GM12878 (cell line): Measurements from ENCODE around the gene RPL3. TPM values are rescaled to one million over a fixed set of nuclear protein-coding genes. Genes with fewer than 3 reads are reported as not detected.

ENCODE experiments used
- ATAC-seq: fragments of 200-7000 bp; cut with Tn5 transposase; 3 replicates; pipeline ENCODE4 v1.9.1; 2020; ENCODE audit warnings: mild to moderate bottlenecking, moderate library complexity
- BruUV-seq: library from RNA; stranded (reverse); fragments of 400-500 nt; replicated peaks from 2 replicates; lab custom pipeline; 2021; lab: Mats Ljungman, UMichigan
- CTCF ChIA-PET: fragments of 300-600 bp; sonication (Branson Sonifier 250); formaldehyde crosslinking; extraction: SDS; loops from one replicate; lab custom pipeline; 2021; ENCODE audit warnings: inconsistent platforms; lab: Yijun Ruan, JAX
- POLR2A ChIA-PET: fragments of 350-600 bp; formaldehyde crosslinking; extraction: SDS; loops from one replicate; lab custom pipeline; 2021; ENCODE audit warnings: inconsistent platforms; lab: Charles Lee
- RAD21 ChIA-PET: fragments of 300-600 bp; sonication (Branson Sonifier 250); formaldehyde crosslinking; loops from one replicate; lab custom pipeline; 2023; ENCODE audit warnings: antibody characterized with exemption; ENCODE audit not compliant: unreplicated experiment; lab: Charles Lee
- SMC1A ChIA-PET: fragments of 300-600 bp; sonication (Branson Sonifier 250); formaldehyde crosslinking; loops from one replicate; lab custom pipeline; 2023; ENCODE audit not compliant: unreplicated experiment, uncharacterized antibody; lab: Charles Lee
- DNase-seq: peaks from one replicate; pipeline ENCODE4 v3.0.0-alpha.2; 2011; ENCODE audit warnings: low read depth, low spot score
- FAIRE-seq: peaks from 3 replicates; lab custom pipeline; 2011; peaks lifted over from hg19 to GRCh38; lab: Jason Lieb, UNC
- H2AFZ ChIP-seq: 2 replicates; pipeline ENCODE4 v1.6.0; 2011; ENCODE audit warnings: low read depth, low read length, control low read depth; ENCODE audit not compliant: control insufficient read depth
- H3K27ac ChIP-seq: 2 replicates; pipeline ENCODE4 v1.5.1; 2011; ENCODE audit warnings: control low read depth; ENCODE audit not compliant: control insufficient read depth, insufficient read depth
- H3K27me3 ChIP-seq, 2 experiments: replicated peaks in 1 of 2; 2 replicates each; pipeline versions ENCODE4 v1.6.0 to v1.6.1; 2011; ENCODE audit warnings: low read length in 1 of 2; ENCODE audit not compliant: control insufficient read depth in 2 of 2, insufficient read depth in 2 of 2
- H3K36me3 ChIP-seq, 2 experiments: 2 replicates each; pipeline ENCODE4 v1.5.1; 2011; ENCODE audit warnings: low read length in 1 of 2; ENCODE audit not compliant: control insufficient read depth in 2 of 2, insufficient read depth in 2 of 2
- H3K4me1 ChIP-seq: 2 replicates; pipeline ENCODE4 v1.6.1; 2011; ENCODE audit warnings: mild to moderate bottlenecking, low read length, moderate library complexity, mixed read lengths; ENCODE audit not compliant: control insufficient read depth, insufficient read depth
- H3K4me2 ChIP-seq: 2 replicates; pipeline ENCODE4 v1.6.0; 2011; ENCODE audit warnings: control low read depth; ENCODE audit not compliant: control insufficient read depth, insufficient read depth
- H3K4me3 ChIP-seq: fragments of 200-600 bp; sonication (generic); 2 replicates; pipeline ENCODE4 v1.5.1; 2016
- H3K79me2 ChIP-seq: 2 replicates; pipeline ENCODE4 v1.6.0; 2011; ENCODE audit warnings: low read length; ENCODE audit not compliant: control insufficient read depth, insufficient read depth
- H3K9ac ChIP-seq: 2 replicates; pipeline ENCODE4 v1.8.0; 2011; ENCODE audit warnings: low read length, control low read depth, mixed read lengths; ENCODE audit not compliant: control insufficient read depth, insufficient read depth
- H3K9me3 ChIP-seq: replicated peaks from 3 replicates; pipeline ENCODE4 v1.5.1; 2011; ENCODE audit warnings: mild to moderate bottlenecking, low read length; ENCODE audit not compliant: control insufficient read depth, insufficient read depth
- H4K20me1 ChIP-seq: 2 replicates; pipeline ENCODE4 v1.6.0; 2011; ENCODE audit not compliant: control insufficient read depth, insufficient read depth
- CREM ChIP-seq: IDR thresholded peaks from 2 replicates; pipeline ENCODE4 v1.6.1; 2014; ENCODE audit warnings: antibody characterized with exemption, low read depth
- EZH2 ChIP-seq: IDR thresholded peaks from 2 replicates; pipeline ENCODE4 v1.6.1; 2012; ENCODE audit warnings: low read depth, mild to moderate bottlenecking, control low read depth, inconsistent platforms, low read length, borderline replicate concordance; ENCODE audit not compliant: control insufficient read depth
- HDAC6 ChIP-seq: fragments of 200-600 bp; sonication (generic); IDR thresholded peaks from one replicate; pipeline ENCODE4 v1.8.0; 2017; ENCODE audit warnings: antibody characterized with exemption; ENCODE audit not compliant: unreplicated experiment
- JUNB ChIP-seq: IDR thresholded peaks from 2 replicates; pipeline ENCODE4 v1.6.1; 2016; ENCODE audit warnings: antibody characterized with exemption, mild to moderate bottlenecking
- MTA3 ChIP-seq: IDR thresholded peaks from 2 replicates; pipeline ENCODE4 v1.6.1; 2012; ENCODE audit warnings: low read length, inconsistent platforms, borderline replicate concordance
- PAX5 ChIP-seq: IDR thresholded peaks from 2 replicates; pipeline ENCODE4 v1.6.1; 2011; ENCODE audit warnings: low read depth, low read length, borderline replicate concordance
- RB1 ChIP-seq: fragments of 450-650 bp; formaldehyde crosslinking; IDR thresholded peaks from 2 replicates; pipeline ENCODE4 v1.6.1; 2017; ENCODE audit warnings: mild to moderate bottlenecking, borderline replicate concordance
- RCOR1 ChIP-seq: conservative IDR thresholded peaks from 2 replicates; pipeline ENCODE4 v1.6.1; 2012; ENCODE audit warnings: low read depth, low read length, improper control_type of control experiment
- RFX5 ChIP-seq: IDR thresholded peaks from 2 replicates; pipeline ENCODE4 v1.6.1; 2011; ENCODE audit warnings: low read depth, low read length, improper control_type of control experiment
- SMAD1 ChIP-seq: fragments of 450-650 bp; IDR thresholded peaks from 2 replicates; pipeline ENCODE4 v1.6.1; 2018; ENCODE audit warnings: mild to moderate bottlenecking, low read depth; ENCODE audit not compliant: partially characterized antibody
- SREBF2 ChIP-seq: IDR thresholded peaks from 2 replicates; pipeline ENCODE4 v1.6.1; 2012; ENCODE audit warnings: mild to moderate bottlenecking, low read length
- YBX1 ChIP-seq: fragments of 450-650 bp; IDR thresholded peaks from 2 replicates; pipeline ENCODE4 v1.6.1; 2016; ENCODE audit warnings: antibody characterized with exemption
- WGBS: methylation state at CpG from one replicate; pipeline ENCODE4 v1.1.6; 2016; ENCODE audit warnings: low lambda C conversion rate; ENCODE audit not compliant: insufficient replicate concordance, insufficient coverage; ENCODE audit errors: missing lambda C conversion rate; 5-methylcytosine and 5-hydroxymethylcytosine counted together
- in situ Hi-C: fragments of 300-500 bp; cut with MboI; formaldehyde crosslinking; loops from 9 replicates; pipeline ENCODE4 v1.14.3; 2018; ENCODE audit warnings: mixed read lengths
- intact Hi-C: fragments of 100-400 bp; cut with micrococcal nuclease; formaldehyde crosslinking; loops from one replicate; pipeline ENCODE4 v1.14.2; 2022; ENCODE audit not compliant: unreplicated experiment
- polyA plus RNA-seq, 11 experiments: library from polyadenylated mRNA; depleted of rRNA in 4 of 11; unstranded in 6 of 11; stranded (reverse) in 5 of 11; fragments of >200 nt; fragmentation: Nextera tagmentation in 4 of 11; fragmentation: Illumina TruSeq in 1 of 11; extraction: Ambion mirVana in 4 of 11; extraction: Trizol in 1 of 11; gene quantifications; 1 replicate in 1 of 11; 2 replicates in 10 of 11; pipeline versions ENCODE4 v1.2.1 to v1.2.3, GENCODE V29; 2011 to 2016; ENCODE audit warnings: inconsistent platforms in 2 of 11, missing spikeins in 2 of 11, low read depth in 1 of 11
- total RNA-seq, 4 experiments: library from RNA; depleted of rRNA in 3 of 4; stranded (reverse); fragments of >200 nt in 3 of 4; fragmentation: Illumina TruSeq in 1 of 4; extraction: Trizol in 1 of 4; gene quantifications; 2 replicates each; pipeline versions ENCODE4 v1.2.1 to v1.2.3, GENCODE V29; 2013 to 2021
- TF ChIP-seq, protein P1 (sequence below): IDR thresholded peaks from 2 replicates; pipeline ENCODE4 v1.6.1; 2011; ENCODE audit warnings: low read depth, low read length, improper control_type of control experiment, borderline replicate concordance
- TF ChIP-seq, protein P2 (sequence below): fragments of 450-650 bp; conservative IDR thresholded peaks from 2 replicates; pipeline ENCODE4 v1.6.1; 2017; ENCODE audit warnings: mild to moderate bottlenecking, moderate library complexity
- TF ChIP-seq, protein P3 (sequence below): IDR thresholded peaks from 2 replicates; pipeline ENCODE4 v1.6.1; 2012; ENCODE audit warnings: low read depth, low read length, improper control_type of control experiment
- TF ChIP-seq, protein P4 (sequence below): IDR thresholded peaks from 2 replicates; pipeline ENCODE4 v1.6.1; 2012; ENCODE audit warnings: low read depth, low read length, improper control_type of control experiment
- TF ChIP-seq, protein P5 (sequence below): IDR thresholded peaks from 2 replicates; pipeline ENCODE4 v1.6.1; 2012; ENCODE audit warnings: low read length, inconsistent platforms

The RPL3 gene
- total and polyA plus RNA-seq, 10 of the 15 experiments (the other 5 are each of a cell fraction or from before 2014, with no cell fraction given): 1,534 to 6,791 (median 3,992) TPM

DNA sequence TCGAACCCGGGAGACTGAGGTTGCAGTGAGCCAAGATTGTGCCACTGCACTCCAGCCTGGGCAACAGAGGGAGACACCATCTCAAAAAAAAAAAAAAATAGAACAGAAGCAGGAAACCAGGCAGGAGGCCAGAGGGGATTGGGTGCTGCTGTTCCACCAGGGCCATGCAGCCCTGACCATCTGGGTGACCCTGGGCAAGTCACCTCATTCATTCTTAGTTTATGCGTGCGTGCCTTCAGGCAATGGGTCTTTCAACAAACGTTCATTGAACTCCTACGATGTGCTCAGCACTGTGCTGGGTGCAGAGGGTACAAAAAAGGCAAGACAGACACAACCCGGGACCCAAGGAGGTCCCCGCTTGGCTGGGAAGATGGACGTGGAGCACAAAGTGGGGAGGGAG is 18.3 kb downstream of the RPL3 start:
- H3K36me3 ChIP-seq: no peaks in the 10 kb centered on the region
- no peak for DNase-seq
- H3K4me3 ChIP-seq: no peak overlapping the region
- intact Hi-C loops (no loop called here), in situ Hi-C loops (no loop called here)
- TF ChIP-seq HDAC6 (no peak), RB1 (no peak), RFX5 (no peak), RCOR1 (no peak), CREM (no peak), PAX5 (no peak), JUNB (no peak), SMAD1 (no peak), YBX1 (no peak), SREBF2 (no peak), MTA3 (no peak), EZH2 (no peak)
- TF ChIP-seq, protein P1, sequence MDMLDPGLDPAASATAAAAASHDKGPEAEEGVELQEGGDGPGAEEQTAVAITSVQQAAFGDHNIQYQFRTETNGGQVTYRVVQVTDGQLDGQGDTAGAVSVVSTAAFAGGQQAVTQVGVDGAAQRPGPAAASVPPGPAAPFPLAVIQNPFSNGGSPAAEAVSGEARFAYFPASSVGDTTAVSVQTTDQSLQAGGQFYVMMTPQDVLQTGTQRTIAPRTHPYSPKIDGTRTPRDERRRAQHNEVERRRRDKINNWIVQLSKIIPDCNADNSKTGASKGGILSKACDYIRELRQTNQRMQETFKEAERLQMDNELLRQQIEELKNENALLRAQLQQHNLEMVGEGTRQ: no peak
- TF ChIP-seq, protein P2, sequence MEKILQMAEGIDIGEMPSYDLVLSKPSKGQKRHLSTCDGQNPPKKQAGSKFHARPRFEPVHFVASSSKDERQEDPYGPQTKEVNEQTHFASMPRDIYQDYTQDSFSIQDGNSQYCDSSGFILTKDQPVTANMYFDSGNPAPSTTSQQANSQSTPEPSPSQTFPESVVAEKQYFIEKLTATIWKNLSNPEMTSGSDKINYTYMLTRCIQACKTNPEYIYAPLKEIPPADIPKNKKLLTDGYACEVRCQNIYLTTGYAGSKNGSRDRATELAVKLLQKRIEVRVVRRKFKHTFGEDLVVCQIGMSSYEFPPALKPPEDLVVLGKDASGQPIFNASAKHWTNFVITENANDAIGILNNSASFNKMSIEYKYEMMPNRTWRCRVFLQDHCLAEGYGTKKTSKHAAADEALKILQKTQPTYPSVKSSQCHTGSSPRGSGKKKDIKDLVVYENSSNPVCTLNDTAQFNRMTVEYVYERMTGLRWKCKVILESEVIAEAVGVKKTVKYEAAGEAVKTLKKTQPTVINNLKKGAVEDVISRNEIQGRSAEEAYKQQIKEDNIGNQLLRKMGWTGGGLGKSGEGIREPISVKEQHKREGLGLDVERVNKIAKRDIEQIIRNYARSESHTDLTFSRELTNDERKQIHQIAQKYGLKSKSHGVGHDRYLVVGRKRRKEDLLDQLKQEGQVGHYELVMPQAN: no peak
- TF ChIP-seq, protein P3, sequence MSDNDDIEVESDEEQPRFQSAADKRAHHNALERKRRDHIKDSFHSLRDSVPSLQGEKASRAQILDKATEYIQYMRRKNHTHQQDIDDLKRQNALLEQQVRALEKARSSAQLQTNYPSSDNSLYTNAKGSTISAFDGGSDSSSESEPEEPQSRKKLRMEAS: no peak
- TF ChIP-seq, protein P4, sequence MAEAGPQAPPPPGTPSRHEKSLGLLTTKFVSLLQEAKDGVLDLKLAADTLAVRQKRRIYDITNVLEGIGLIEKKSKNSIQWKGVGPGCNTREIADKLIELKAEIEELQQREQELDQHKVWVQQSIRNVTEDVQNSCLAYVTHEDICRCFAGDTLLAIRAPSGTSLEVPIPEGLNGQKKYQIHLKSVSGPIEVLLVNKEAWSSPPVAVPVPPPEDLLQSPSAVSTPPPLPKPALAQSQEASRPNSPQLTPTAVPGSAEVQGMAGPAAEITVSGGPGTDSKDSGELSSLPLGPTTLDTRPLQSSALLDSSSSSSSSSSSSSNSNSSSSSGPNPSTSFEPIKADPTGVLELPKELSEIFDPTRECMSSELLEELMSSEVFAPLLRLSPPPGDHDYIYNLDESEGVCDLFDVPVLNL: no peak
- TF ChIP-seq, protein P5, sequence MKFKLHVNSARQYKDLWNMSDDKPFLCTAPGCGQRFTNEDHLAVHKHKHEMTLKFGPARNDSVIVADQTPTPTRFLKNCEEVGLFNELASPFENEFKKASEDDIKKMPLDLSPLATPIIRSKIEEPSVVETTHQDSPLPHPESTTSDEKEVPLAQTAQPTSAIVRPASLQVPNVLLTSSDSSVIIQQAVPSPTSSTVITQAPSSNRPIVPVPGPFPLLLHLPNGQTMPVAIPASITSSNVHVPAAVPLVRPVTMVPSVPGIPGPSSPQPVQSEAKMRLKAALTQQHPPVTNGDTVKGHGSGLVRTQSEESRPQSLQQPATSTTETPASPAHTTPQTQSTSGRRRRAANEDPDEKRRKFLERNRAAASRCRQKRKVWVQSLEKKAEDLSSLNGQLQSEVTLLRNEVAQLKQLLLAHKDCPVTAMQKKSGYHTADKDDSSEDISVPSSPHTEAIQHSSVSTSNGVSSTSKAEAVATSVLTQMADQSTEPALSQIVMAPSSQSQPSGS: no peak
- 72% methylated on average over 9 of the region's 9 CpGs for WGBS
- H3K9ac ChIP-seq: no peak overlapping the region
- RAD21 ChIA-PET: interaction anchor here (1.9 kb wide), 1 partner anchor 130 kb away, joined by 9 read pairs; no protein-coding TSS in a partner anchor
- no peak overlapping the region for H3K27ac ChIP-seq
- BruUV-seq: no TSS peak
- no peaks in the 10 kb centered on the region for H3K79me2 ChIP-seq
- CTCF ChIA-PET: interaction anchor here (1.1 to 4.2 kb wide), 4 partner anchors 10 to 130 kb away, joined by 3 to 16 read pairs (median 3); no protein-coding TSS in a partner anchor
- H3K9me3 ChIP-seq: no peaks in the 10 kb centered on the region
- no peak overlapping the region for H2AFZ ChIP-seq
- peaks cover 21% of the 10 kb centered on the region for H3K4me1 ChIP-seq
- no peaks in the 10 kb centered on the region for H4K20me1 ChIP-seq
- no peak for FAIRE-seq
- no peaks in the 10 kb centered on the region for H3K27me3 ChIP-seq
- H3K4me2 ChIP-seq: no peak overlapping the region
- ATAC-seq: no peak
- POLR2A ChIA-PET: no interaction called here
- SMC1A ChIA-PET: no interaction called here
